Measurements from ENCODE around the gene HAGH.

HAGH gene

DNA sequence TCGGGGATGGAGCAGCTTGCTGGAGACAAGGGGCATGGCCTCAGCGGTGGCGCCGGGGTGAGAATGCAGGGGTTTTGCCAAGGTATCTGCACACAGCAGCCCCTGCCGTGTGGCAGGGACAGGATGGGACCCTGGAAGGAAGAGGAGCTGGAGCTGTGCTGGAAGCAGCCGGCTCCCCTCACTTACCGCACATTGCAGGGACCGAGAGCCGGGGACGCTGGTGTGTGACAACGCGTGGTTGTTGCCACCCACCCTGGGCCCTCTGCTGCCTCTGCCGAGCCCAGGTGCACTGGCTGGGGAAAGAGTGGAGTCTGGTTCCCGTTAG is 40.8 kb downstream of the HAGH start:
- DNase-seq: no peak

- no peak for DNase-seq
Observed at GRCh38 chr16:1784977-1785845, 41.4 kb downstream of the HAGH start.

- peak; percentile 96 for DNase-seq
Observed at GRCh38 chr16:1782408-1783264, 44.0 kb downstream of the HAGH start, which contains the start of the genes NUBP2 and SPSB3. TSS of gene NUBP2 (plus strand) at chr16:1782960. CDS start at chr16:1783021, 61 bp downstream. TSS of gene SPSB3 (minus strand) at chr16:1782571. CDS start at chr16:1781483, 1,088 bp downstream.

DNA sequence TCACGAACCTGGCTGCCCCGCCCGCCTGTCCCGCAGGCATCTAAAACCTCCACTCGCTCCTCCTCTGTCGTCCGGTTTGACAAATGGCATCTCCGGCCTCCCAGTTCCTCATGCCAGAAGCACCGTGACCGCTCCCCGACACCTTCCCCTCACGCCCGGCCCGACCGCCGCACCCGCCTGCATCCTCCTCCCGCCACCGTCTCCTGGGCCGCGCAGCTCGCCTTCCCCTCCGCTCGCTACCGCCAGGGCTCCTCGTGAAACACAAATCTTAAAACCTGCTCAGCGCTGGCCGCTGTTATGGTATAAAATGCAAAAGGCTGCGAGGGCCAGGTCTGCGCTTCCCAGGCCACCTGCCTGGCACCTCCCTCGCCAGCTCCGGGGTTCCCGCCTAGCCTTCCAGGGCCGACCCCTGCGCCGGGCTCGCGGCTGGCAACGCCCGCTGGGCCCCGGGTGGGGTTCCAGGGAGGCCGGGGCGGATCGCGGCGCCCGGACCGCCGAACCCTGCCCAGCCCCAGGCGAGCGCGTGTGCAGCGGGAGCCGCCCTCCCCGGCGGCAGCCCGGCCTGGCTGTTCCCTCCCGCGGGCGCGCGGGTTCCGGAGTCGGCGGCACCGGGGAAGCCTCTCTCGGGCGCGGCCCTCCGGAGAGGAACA is 44.7 kb downstream of the HAGH start:
- DNase-seq: no peak

DNA sequence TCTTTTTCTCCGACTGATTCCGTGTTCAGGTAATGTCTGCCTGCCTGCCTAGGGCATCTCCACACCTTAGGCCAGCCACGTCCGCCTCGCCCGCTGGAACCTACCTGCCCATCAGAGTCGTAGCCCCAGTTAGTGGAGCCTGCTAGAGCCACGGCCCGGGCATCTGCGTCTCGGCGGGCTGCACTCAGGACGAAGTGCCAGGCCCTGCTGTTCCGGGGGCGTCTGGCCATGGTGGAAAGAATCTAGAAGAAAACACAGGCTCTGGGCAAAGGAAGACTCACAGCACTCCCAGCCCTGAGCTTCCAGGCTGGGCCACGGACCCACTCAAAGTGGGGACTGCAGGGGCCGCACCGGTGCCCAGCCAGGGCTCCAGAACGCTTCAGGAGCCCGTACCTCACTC is 45.4 kb downstream of the HAGH start:
- no peak for DNase-seq

- DNase-seq: no peak
Observed at GRCh38 chr16:1780677-1781072, 46.0 kb downstream of the HAGH start.

DNA sequence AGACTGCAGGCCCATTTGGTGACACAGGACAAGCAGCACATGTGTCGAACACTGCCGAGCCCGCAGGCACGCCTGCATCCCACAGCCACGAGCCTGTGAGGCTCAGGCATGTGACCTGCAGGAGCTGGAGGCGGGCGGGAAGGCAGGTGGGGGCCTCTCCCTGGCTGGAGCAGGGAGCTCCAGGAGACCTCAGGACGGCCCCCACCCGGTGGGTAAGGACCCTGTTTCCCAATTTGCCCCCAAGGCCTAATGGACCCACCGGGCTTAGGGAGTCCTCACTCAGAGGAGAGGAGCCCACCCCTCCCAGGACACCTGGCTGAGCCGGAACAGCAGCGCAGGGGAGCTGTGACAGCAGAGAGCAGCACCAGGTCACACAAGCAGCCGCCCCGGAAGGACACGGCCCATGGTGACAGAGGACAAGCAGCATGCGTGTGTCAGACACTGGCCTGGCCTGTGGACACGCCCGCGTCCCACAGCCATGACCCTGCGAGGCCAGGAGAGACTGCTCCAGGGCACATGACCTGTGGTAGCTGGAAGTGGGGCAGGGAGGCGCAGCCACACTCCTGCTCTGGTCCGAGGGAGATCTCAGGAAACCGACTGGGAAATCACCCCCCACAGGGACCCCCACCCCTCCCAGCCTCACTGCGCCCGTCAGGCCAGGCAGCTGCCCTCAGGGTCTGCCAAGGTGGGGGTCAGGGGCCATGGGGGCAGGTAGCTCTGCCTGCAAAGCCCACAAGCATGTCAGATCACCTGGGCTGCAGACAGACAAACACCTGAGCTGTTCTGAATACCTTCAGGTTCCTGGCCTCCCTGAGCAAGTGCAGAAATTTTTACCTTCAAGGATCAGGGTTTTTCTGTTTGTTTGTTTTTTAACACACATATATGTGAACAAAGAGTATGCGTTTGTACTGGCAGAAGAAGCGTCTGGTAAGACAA is 46.6 kb downstream of the HAGH start:
- DNase-seq: no peak

DNA sequence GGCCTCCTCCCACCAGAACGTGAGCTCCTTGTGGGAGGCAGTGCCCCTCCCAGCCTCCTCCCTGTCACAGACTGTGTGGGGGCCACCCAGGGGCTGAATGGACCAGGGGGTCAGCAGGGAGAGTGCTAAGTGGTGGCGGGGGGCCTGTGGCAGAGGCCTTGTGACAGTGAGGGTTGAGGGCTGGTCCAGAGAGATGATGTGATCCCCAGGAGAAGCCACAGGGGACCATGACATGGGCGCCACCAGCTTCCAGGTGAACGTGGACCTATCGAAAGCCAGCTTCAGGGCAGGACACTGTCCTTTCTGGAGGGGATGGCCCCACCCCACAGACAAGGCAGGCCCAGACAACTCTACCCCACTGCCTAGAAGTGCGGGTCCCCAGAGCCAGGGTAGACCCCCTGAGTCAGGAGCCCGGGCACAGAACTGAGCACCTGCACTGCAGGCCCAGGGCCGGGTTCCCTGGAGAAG is 47.4 kb downstream of the HAGH start:
- no peak for DNase-seq

DNA sequence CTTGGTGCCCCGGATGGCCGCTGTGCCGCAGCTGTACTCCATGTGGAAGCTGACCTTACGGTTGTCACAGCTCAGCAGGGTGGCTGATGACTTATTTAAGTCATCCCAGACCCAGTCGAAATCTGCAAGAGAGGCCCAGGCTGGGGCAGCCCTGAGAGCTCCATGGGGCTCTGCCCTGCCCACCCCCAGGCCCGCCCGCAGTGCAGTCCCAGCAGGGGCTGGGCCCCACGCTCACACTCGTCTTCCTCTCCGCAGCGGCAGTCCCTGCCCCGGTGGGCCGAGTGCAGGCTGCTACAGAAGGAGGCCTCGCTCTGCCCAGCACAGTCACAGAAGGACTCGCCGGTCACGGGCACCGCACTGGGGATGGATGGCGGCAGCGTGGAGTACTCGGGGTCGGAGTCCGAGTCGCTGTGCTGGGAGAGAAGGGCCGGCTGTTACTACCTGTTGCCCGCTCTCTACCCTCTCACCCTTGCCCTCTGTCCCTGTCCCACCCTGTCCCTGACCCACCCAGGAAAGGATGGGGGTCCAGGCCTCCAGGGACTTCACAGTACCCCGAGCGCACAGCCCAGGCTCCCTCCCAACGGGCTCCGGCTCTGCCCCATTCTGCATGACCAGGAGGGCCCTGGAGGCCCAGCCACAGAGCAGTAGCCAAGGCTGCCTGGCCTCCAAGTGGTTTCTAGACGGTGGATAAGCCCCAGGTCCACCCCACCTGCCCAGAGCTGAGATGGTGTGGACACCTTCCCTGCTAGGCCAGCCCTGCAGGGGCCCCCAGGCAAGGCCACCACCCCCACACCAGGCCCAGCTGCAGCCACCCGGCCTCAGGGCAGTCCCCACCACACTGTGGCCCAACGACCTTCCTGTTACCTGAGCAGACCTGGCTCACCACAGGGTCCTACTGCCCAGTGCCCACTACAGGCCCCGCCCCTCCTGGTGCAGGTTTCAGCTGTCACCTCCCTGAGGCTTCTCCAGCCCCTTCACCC is 48.1 kb downstream of the HAGH start:
- no peak for DNase-seq

GRCh38 chr16:1777375-1778199 is 49.0 kb downstream of the HAGH start:
- DNase-seq: no peak

DNA sequence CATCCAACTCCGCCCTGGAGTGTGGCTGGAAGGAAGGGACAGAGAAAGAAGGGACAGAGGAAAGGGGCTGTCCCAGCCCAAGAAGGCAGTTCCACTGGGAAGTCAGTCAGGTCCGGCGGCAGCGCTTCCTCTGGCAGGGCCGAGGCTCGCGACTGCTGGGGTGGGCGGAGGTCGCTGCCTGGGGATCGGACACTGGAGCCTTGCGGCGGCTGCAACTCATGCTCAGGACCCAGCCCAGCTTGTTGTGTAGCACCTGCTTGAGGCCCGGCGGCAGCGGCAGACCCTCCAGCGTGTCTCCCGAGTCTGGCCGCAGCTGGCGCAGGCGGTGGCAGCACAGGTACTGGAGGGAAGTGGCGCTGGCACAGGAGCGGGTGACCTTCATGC is 49.6 kb downstream of the HAGH start:
- DNase-seq: no peak

- DNase-seq: no peak
Observed at GRCh38 chr16:1776672-1776955, 50.0 kb downstream of the HAGH start.

DNA sequence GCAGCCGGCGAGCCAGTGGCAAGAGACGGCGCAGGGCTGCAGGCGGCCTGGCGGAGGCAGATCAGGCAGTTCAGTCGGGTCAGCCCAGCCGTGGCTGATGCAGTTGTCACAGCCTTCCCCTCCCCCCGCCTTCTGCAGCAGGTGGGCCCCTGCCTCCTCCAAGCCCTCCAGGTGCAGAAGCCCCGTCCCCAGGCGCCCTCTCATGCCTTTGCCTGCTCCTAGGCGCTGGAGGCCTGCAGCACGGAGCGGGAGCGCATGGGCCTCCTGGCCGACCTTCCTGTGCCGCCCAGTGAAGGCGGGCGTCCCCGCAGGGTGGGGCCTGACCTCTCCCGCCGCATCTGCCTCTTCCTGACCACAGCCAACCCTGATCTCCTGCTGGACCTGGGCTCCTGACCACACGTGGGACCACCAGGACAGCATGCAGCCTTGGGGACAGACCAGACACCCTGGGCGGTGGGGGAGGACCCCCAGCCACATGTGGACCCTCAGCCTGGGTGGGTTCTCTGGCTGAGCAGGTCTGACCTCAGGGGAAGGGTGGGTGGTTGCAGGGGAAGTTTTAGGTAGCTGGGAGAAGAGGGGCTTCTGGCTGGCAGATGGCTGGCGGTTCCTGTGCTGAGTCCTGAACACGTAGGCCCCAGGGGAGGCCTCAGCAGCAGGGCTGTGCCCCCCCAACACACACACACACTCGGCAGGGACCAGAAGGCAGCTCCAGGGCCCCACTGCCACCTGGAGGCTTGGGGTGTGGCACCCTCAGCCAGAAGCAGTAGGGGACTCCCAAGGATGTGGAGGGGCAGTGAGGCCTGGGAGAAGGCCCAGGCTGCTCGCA is 50.6 kb downstream of the HAGH start:
- no peak for DNase-seq

- no peak for DNase-seq
Observed at GRCh38 chr16:1775006-1775845, 51.4 kb downstream of the HAGH start.

GRCh38 chr16:1774448-1774780 is 52.2 kb downstream of the HAGH start:
- DNase-seq: no peak

GRCh38 chr16:1773703-1774447 is 52.8 kb downstream of the HAGH start:
- no peak for DNase-seq

- DNase-seq: peak; percentile 80
Observed at GRCh38 chr16:1772908-1773702, 53.5 kb downstream of the HAGH start, which contains the start of gene MRPS34. TSS of gene MRPS34 (minus strand) at chr16:1773134. CDS start at chr16:1773119, 15 bp downstream.

Measured in stimulated activated CD4-positive, alpha-beta T cell treated with anti-CD3 and anti-CD28 coated beads, Interleukin-12 subunit alpha, Interleukin-12 subunit beta, amount 100 ng/mL, for 4 hours (primary cell).